Parathyroid adenoma (tissue), 2 donors: ENCODE measurements around the gene DDHD1.

ENCODE experiments used
- H2AFZ ChIP-seq: fragments of 300-600 bp; sonication (generic); one replicate; pipeline ENCODE4 v1.7.0; 2017; ENCODE audit warnings: antibody characterized with exemption, mild to moderate bottlenecking
- H3K27ac ChIP-seq: fragments of 300-600 bp; sonication (generic); one replicate; pipeline ENCODE4 v1.7.0; 2017
- H3K27me3 ChIP-seq: fragments of 300-600 bp; sonication (generic); one replicate; pipeline ENCODE4 v1.7.0; 2017; ENCODE audit warnings: low read length; ENCODE audit not compliant: control insufficient read depth, insufficient read depth
- H3K36me3 ChIP-seq: fragments of 300-600 bp; sonication (generic); one replicate; pipeline ENCODE4 v1.7.0; 2017; ENCODE audit warnings: low read length; ENCODE audit not compliant: control insufficient read depth, insufficient read depth
- H3K4me1 ChIP-seq: fragments of 300-600 bp; sonication (generic); one replicate; pipeline ENCODE4 v1.7.0; 2017; ENCODE audit warnings: control low read depth
- H3K4me2 ChIP-seq: fragments of 300-600 bp; sonication (generic); one replicate; pipeline ENCODE4 v1.7.0; 2017; ENCODE audit warnings: low read length
- H3K4me3 ChIP-seq: fragments of 300-600 bp; sonication (generic); one replicate; pipeline ENCODE4 v1.7.0; 2017; ENCODE audit warnings: low read depth, low read length
- H3K79me2 ChIP-seq: fragments of 300-600 bp; sonication (generic); one replicate; pipeline ENCODE4 v1.7.0; 2017; ENCODE audit warnings: control low read depth
- H3K9ac ChIP-seq: fragments of 300-600 bp; sonication (generic); one replicate; pipeline ENCODE4 v1.7.0; 2017; ENCODE audit warnings: mild to moderate bottlenecking
- H3K9me3 ChIP-seq: fragments of 300-600 bp; sonication (generic); one replicate; pipeline ENCODE4 v1.7.0; 2017; ENCODE audit warnings: low read length; ENCODE audit not compliant: control insufficient read depth
- CTCF ChIP-seq: fragments of 300-600 bp; sonication (generic); IDR thresholded peaks from one replicate; pipeline ENCODE4 v1.7.0; 2017; ENCODE audit warnings: antibody characterized with exemption, mild to moderate bottlenecking
- donor health status: primary hyperparathyroidism.

Gene DDHD1

GRCh38 chr14:52987514-52987913 lies 165.6 kb downstream of the DDHD1 start:
- Histone ChIP-seq H3K9me3 (no peaks in the 10 kb centered on the region), H2AFZ (no peak overlapping the region), H3K27ac (no peak overlapping the region), H3K79me2 (no peaks in the 10 kb centered on the region), H3K36me3 (no peaks in the 10 kb centered on the region), H3K27me3 (no peaks in the 10 kb centered on the region), H3K4me1 (no peaks in the 10 kb centered on the region), H3K4me3 (no peak overlapping the region), H3K4me2 (no peak overlapping the region), H3K9ac (no peak overlapping the region)
- TF ChIP-seq CTCF, result no peak

- Histone ChIP-seq H3K27me3 (no peaks in the 10 kb centered on the region), H3K27ac (no peak overlapping the region), H3K4me2 (no peak overlapping the region), H2AFZ (no peak overlapping the region), H3K9ac (no peak overlapping the region), H3K4me3 (no peak overlapping the region), H3K4me1 (no peaks in the 10 kb centered on the region), H3K36me3 (no peaks in the 10 kb centered on the region), H3K9me3 (no peaks in the 10 kb centered on the region), H3K79me2 (no peaks in the 10 kb centered on the region)
- no peak for TF ChIP-seq CTCF
Measured at GRCh38 chr14:52987042-52987441, 166.1 kb downstream of the DDHD1 start.
